SIG-M5 (cell line): ENCODE data around the gene SYCP1.
"Not testable (repeated sequence)": the region's sequence is repeated elsewhere in the genome, so short reads cannot be mapped to it uniquely, and the experiment has no call there.

Source experiments
- DNase-seq: peaks from one replicate; lab custom pipeline; 2025; lab: John Stamatoyannopoulos, UW

Gene SYCP1

DNA sequence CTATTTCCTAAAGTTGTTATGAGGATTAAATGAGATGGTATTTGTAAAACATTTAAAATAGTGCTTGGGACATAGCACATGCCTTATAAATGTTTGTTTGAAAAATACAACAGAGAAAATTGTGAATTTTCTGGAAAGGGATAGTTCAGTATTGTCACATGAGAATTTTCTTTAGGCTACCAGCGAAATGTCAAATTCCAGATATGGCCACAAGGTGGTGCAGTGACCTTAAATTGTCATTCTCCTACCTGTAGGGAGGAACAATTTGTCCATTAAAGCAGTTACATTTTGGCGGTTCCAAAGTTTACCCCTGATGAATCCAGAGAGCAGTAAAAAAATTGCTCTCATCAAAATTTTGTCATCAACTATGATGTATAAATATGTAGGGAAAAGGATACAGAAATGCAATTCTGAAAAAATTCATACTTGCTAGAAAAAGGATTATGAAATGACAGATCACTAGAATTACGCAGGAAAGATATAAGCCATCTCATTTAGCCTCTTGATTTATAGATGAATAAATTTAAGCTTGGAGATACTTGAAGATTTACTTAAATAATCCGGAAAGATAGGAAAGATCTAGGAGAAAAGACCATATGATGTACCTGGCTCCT is 124.7 kb downstream of the SYCP1 start:
- DNase-seq = no peak

DNA sequence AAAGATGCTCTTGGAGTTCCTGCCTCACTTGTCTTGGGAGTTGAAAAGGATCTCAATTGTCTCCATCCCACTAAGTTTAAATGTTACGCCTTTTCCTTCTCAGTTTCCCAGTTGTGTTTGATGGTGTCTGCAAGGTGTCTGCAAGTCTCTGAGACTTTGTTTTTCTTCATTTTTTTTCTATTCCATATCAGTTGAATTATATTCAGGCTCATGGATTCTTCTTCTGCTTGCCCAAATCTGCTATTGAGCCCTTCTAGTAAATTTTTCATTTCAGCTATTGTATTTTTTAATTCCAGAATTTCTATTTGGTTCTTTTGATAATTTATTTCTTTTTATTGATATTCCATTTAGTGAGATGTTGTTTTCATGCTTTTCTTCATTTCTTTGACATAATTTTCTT is 127.6 kb downstream of the SYCP1 start:
- DNase-seq = no peak

DNA sequence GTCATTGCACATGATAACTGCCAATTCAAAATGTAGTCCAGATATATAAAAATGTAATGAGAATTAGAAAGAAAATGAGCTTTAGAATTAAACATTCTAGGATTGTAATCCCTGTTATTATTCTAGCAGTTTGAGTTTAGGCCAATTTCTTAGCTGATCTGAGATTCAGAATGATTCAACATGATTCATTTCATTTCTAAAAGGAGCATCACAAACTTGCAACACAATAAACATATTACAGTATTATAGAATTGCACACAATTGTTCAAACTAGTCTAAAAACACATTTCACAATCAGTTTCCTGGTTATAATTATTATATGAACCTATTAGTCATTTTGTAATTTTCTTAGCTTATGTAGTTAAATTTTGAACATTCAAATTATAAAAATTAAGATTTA is 131.6 kb downstream of the SYCP1 start:
- no peak for DNase-seq

DNA sequence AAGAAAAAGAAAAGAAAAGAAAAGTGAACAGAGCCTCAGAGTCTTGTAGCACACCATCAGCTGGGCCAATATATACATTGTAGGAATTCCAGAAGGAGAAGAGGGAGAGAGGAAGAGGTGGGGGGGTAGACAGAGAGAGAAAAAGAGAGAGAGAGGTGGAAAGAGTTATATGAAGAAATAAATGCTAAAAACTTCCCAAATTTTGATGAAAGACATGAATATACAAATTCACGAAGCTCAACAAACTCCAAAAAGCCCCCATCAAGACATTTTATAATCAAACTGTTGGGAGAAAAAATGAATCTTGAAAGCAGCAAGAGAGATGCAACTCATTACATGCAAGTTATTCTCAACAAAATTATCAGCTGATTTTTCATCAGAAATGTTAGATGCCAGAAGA is 133.4 kb downstream of the SYCP1 start:
- no peak for DNase-seq

DNA sequence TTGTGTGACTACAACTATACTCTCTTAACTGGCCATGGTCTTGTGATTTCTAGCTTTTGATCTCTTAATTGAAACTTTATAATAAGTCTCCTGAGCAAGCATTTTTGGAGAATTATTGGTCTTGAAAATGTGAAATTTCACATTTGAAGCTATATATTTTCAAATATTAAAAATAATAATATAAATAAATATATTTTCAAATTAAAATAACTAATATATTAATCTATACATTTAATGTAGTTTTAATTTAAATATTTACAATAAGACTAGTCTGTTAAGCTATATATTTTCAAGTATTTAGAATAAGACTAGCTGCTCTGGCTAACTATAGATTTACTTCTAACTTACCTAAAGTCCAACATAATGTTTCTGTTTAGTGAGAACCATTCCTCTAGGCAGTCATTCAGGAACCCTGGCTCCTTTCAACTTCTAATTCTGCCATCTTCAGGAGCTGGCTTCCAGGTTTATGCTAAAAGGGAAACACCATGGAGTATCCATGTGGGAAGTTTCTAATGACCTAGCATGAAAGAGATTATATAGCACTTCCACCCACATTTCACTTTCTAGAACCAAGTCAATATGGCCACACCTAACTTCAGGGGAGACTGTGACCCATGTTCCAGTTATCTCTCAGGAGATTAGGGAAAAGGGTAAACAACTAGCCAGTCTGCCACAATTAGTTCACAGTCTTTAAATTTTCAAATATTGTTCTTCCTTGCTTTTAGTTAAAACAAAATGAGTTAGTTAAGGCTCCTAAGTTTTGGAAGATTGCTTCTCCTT is 143.0 kb downstream of the SYCP1 start:
- no peak for DNase-seq

DNA sequence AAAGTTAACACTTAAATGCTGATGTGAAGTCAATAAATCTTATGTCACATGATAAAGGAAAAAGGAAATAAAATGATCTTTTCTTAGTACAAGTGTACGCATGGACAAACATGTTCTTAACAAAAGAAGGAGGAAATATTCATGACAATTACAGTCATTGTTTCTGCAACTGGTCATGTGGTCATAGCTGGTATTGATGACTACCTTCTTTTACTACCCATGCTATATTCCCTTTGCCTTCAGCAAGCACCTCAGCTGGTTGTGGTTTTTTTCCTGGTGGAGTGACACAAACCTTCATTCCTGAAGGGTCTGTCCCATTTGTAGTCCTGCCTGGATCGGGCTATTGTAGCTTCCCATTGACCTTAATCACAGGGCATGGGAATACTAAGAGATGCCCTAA is 151.5 kb downstream of the SYCP1 start:
- no peak for DNase-seq

DNA sequence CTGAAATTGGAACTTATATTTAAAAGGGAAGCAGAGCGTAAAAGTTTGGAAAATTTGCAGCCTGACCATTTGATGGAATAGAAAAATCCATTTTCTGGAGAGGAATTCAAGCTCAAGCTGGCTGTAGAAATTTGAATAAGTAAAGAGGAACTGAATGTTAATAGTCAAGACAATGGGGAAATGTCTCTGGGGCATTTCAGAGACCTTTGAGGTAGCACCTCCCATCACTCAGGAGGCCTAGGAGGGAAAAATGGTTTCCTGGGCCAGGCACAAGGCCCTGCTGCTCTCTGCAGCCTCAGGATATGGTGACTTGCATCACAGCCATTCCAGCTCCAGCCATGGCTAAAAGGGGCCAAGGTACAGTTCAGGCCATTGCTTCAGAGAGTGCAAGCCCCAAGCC is 157.3 kb downstream of the SYCP1 start:
- DNase-seq = no peak

DNA sequence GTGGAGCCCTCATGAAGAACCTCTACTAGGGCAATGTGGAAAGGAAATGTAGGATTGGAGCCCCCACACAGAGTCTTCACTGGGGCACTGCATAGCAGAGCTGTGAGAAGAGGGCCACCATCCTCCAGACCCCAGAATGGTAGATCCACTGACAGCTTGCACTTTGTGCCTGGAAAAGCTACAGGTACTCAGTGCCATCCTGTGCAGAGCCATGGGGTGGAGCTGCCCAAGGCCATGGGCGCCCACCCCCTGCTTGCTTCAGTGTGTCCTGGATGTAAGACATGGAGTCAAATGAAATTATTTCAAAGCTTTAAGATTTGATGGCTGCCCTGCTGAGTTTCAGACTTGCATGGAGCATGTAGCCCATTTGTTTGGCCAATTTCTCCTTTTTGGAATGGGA is 157.8 kb downstream of the SYCP1 start:
- no peak for DNase-seq

DNA sequence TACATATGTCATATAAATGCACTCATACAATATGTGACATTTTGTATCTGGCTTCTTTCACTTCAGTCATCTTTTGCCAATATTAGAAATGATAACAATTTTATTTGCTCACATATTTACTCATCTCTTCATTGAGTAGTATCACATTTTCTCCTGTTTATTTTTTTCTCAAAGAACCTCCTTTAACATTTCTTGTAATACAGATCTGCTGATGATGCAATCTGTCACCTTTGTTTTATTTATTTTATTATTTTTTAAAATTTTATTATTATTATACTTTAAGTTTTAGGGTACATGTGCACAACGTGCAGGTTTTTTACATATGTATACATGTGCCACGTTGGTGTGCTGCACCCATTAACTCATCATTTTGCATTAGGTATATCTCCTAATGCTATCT is 159.1 kb downstream of the SYCP1 start:
- no peak for DNase-seq

DNA sequence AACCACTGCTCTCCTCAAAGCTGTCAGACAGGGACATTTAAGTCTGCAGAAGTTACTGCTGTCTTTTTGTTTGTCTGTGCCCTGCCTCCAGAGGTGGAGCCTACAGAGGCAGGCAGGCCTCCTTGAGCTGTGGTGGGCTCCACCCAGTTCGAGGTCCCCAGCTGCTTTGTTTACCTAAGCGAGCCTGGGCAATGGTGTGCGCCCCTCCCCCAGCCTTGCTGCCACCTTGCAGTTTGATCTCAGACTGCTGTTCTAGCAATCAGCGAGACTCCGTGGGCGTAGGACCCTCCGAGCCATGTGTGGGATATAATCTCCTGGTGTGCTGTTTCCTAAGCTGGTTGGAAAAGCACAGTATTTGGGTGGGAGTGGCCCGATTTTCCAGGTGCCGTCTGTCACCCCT is 164.9 kb downstream of the SYCP1 start:
- not testable (repeated sequence) for DNase-seq

DNA sequence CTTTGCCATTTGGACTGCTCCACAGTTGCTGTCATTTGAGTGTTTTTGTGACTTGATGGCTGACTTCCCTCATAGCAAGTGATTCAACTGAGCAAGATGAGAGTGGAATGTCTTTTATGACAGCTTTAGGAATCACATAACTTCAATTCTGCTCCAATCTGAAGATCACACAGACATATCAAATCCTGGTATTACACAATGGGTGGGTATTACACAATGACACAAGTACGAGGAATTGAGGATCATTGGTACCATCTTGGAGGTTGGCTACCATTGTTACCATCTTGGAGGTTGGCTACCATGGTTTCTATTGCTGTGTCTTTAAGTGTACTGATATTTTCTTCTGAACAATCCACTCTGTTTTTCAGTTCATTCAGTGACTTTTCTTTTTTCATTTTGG is 166.5 kb downstream of the SYCP1 start:
- no peak for DNase-seq

DNA sequence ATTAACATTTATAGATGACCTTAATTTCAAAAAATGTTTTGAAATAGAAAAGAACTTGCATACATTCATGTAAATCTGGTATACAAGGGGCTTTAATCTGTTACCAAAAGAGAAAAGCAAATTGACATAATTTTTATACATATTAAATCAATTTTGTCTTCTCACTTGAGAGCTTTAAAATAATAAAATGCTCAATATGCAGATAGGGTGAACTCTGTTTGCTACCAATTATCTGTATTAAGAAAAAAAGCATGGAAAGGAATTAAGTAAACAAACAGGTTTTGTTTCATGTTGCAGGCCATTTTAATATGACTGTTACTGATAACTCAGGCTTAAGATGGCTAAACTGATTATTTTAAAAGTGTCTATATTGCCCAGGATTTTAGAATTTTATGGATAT is 168.9 kb downstream of the SYCP1 start:
- no peak for DNase-seq

DNA sequence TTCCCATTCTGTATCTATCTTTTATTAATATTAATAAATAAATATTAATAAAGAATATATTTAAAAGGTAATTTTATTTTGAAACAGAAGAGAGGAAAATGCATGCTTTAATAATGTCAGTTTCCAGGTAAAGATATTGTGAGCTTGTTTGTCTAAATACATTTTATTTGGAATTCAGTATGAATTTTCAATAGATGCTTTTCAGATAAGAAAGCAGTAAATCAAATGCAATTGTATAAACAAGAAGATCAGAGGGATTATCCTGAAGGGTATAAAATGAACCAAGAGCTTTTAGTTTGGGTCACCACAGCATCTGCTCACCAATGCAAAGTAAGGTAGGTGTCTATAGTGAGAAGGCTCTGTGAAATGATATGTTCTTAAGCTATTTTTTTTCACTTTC is 174.9 kb downstream of the SYCP1 start, which contains the start of gene TSHB:
TSHB (plus strand) TSS at position 301 of the 400 bp plus-strand sequence. CDS start 3,537 bp downstream, outside the sequence.
- no peak for DNase-seq

DNA sequence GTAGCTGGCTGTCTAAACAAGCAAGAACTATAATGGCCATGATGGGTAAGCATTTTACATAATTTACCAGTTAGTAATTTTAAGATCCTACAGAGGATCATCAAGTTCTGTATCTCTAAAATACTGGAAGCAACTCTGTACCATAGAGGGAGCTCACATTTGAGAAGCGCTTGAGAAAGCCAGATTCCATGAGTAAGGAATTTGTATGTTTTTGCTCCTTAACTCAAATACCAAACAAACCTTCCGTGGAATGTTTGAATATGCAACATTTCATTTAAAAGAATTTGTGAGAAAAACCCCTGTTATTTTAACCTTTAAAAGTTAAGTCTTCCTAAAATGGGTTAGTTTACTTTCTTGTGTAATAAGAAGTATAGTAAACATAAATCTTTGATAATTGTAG is 176.9 kb downstream of the SYCP1 start:
- no peak for DNase-seq

DNA sequence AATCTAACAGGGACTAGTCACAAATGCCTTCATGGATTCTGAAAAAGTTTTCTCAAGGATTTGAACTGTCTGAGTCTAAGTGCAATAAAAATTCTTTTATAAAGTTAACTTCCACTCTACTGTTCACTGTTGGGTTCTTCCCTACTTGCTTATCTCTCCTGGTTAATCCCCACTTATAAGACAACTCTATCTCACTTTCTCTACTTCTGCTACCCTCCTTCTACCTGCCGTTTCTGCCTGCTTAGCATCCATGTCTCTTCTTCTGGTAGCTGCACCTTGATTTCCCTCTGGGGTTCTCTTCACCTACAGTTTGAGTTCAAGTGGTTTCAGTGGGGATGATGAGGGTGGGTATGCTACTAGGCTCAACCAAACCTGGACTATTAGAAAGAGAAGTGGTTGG is 181.0 kb downstream of the SYCP1 start:
- no peak for DNase-seq

DNA sequence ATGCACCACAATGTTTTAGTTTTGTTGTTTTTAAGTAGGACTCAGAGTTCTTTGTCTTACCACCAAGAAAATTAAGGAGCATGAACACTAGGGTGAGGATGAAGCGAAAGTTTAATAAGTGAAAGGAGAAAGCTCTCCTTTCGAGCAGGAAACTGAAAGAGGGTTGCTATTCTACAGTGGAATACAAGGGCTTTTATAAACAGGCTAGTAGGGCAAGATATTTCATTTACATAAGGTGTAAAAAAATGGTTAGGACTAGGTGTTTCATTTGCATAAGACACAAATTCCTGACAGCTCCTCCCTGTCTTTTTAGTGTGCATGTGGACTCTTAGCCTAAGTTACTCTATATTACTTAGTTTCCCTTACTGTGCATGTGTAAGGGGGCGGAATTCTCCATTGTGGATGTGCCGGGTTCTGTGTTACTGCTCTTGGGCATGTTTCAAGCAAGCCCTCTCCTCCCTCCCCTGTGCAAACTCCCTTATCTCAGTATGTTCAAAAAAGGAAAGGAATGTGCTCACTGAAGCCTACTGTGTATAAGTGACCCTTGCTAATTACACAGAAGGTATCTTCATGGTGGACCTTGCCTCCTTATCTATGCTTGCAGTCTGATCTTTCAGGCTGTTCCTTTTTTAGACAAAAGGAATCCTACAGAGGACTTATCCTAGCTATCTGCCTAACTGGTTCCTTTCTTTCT is 182.3 kb downstream of the SYCP1 start:
- no peak for DNase-seq

DNA sequence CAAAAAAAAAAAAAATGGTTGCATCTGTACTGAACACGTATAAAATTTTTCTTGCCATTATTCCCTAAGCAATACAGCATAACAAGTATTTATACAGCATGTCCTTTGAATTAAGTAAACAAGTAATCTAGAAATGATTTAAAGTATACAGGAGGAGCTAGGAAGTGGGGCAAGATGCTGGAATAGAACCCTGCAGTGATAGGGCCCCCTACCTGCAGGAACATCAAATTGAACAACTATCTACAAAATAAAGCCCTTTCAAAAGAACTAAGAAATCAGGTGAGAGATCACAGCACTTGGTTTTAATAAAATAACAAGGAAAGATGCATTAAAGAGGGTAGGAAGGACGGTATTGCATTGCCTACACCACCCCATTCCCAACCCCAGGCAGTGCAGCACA is 185.8 kb downstream of the SYCP1 start:
- DNase-seq = no peak

DNA sequence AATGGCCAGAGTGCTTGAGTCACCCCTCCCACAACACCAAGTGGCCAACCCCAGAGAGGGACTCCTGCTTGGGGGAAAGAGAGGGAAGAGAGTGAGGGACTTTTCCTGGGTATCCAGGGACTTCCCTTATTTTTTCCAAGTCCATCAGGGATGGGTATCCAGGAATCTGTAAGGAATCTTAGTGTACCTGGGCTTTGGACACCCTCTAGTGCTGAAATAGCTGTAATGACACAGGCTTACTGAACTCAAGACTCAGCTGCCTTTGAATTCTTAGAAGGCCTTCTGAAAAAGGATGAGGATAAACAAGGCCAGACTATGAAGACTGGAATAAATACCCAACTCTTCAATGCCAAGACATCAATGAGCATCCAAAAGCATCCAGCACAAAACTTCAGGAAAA is 187.0 kb downstream of the SYCP1 start:
- DNase-seq = no peak
